NCI-H524 (cell line): ENCODE measurements around the gene SRD5A1.

Experiments used
- DNase-seq, 2 experiments: peaks; one replicate each; lab custom pipeline; 2025; lab: John Stamatoyannopoulos, UW

The SRD5A1 gene

DNA sequence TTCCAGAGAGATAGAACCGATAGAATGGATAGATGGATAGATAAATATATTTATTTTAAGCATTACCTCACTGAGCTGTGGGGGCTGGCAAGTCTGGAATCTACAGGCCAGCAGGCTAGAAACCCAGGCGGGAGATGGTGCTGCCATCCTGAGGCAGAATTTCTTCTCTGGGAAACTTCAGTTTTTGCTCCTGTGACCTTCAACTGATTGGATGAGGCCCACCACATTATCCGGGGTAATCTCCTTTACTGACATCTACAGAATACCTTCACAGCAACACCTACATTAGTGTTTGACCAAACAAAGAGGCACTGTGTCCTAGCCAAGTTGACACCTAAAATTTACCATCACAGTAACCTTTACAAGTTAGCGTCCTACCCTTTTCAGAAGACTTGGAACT is 50.8 kb downstream of the SRD5A1 start:
- DNase-seq: no peak

DNA sequence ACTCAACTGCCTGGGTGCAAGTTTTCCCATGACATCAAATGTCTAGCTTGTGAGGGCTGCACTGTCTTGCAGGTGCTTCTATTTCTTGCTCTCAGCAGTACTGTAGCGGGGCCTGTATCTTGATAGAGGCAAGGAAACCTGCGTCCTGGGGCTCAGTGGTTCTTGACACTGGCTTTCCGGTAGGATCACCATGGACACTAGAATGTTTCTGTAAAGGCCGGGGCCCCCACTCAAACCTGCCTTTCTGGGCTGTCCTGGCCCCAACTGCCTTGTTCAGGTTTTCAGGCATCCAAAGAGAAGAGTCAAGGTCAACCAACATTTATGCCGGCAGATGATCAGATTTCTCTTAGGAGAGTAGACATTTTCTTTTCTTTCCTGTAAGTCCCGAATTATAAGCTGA is 53.3 kb downstream of the SRD5A1 start:
- DNase-seq: no peak

DNA sequence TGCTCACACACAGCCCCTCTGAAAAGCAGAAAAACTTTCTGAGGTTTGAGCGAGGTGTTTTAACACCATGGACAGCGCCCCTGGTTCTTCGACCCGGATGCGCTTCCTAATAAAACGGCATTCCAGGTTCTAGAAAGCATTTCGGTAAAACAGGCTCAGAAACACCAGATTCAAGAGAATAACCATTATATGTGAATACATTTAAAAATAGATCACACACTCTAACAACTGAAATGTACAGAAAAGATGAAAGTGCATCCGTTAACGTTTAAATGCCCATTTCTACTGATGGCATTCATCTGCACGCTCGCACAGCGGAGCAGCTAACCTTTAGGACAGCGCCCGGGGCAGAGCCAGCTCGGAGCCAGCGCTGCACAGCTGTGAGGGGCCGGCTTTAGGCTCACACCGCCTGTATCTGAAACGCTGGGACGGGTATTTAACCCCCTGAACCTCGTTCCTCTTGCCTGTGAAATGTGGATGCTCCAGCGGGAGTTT is 53.7 kb downstream of the SRD5A1 start:
- no peak for DNase-seq

DNA sequence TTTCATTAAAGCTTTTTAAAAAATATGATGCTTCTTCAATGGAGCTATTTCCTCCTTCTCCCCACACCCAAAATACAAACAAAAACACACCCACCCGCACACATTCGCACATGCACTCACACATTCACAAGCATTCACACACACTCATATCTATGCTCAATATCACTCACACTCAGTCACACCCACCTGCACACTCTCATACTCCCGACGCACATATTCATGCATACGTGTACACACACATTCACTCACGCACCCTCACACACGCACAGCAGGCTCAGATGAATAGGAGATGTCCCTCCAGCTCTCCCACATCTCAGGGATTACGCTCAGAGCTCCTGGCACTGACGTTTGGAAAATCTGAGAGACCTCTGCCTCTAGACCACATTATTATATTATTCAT is 54.3 kb downstream of the SRD5A1 start:
- no peak for DNase-seq

DNA sequence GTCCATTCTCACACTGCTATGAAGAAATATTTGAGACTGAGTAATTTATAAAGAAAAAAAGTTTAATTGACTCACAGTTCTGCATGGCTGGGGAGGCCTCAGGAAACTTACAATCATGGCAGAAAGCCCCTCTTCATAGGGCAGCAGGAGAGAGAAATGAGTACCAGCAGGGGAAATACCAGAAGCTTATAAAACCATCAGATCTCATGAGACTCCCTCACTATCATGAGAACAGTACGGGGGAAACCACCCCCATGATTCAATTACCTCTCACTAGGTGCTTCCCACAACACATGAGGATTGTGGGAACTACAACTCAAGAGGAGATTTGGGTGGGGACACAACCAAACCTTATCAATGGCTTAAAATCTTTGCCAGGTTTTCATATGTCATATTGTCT is 59.7 kb downstream of the SRD5A1 start:
- no peak for DNase-seq

DNA sequence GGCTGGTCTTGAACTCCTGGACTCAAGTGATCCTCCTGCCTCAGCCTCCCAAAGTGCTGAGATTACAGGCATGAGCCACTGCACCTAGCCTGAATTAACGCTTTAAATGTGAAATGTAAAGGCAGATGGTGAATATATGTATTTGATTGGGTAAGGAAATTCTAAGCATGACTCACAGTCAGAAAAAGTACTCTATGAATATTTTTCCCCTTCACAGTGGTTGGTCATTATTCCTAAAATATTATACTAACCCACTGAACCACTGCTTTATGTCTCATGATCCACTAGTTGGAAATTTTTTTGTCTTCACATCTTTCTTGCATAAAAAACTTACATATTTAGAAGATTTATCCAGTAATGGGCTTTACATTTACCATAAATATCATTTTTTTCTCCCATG is 65.5 kb downstream of the SRD5A1 start:
- DNase-seq: no peak

DNA sequence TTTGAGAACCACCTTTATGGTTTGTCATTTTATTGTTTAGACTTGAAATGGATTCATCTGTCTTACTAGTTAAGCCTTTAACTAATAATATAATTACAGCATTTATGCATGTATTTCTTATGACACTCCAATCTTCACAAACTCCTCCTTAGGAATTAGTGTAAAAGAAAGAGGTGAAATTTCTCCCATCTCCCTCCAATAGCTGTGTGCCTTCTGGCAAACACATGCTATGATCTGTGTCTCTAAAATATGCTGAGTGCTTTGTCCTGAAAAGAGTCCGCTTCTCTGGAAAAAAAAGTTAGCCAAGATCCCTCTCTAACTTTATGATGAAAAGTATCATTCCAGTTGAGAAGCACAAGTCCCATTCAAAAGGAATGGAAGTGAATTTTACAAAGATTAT is 66.1 kb downstream of the SRD5A1 start:
- DNase-seq: no peak

DNA sequence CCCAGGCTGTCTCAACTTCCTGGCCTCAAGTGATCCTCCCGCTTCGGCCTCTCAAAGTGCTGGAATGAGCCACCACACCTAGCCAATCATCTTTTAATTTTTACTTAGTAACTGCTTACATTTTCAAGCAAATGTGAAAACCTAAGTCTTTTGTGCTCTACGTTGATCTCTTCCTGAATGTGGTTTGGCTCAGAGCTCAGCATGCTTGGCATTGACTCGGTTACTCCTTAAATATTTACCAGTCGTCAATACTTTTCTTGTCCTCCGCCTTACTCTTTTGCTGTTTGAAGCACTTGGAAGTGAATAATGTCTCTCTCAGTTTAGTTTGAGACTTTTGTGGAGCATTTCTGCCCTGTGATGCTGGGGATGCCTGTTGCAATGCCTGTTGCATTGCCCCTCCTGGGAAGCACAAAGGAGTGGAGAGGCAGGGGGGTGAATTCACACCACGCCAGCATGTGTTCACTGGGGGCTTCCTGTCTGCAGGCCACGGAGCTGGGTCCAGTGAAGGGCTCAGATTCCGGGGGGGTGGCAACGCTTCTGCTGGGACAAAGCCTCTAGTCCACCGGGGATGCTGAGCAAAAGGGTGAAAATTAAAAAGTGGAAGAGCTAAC is 66.9 kb downstream of the SRD5A1 start:
- DNase-seq: no peak

DNA sequence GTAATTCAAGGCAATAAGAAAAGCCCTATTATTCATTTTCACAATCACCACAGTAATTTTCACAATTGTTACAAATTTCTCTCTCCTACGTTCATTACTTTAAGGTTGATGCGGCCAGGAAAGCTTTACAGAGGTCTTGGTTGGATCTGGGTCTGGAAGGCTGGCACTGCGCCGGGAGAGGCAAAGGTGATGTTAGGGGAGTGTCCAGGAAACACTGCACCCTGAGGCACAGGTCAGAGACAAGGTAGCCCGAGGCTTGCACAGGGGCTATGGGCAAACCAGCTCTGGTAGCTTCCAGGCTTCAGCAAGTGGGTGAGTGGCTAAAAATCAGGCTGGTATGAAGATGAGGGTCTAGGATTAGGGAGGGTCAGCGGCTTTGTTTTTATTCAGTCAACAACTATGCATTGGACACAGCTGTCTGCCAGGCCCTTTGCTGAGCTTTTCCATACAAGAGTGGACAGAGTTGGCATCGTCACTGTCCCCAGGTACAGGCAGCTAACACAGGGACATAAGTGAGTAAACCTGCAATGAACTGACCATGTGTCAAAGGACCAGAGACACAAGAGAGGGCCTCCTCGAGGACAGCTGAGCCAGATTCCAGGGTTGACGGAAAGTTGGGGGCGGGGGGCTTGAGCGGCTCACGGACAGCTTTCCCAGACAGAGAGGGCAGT is 67.6 kb downstream of the SRD5A1 start:
- DNase-seq: no peak

DNA sequence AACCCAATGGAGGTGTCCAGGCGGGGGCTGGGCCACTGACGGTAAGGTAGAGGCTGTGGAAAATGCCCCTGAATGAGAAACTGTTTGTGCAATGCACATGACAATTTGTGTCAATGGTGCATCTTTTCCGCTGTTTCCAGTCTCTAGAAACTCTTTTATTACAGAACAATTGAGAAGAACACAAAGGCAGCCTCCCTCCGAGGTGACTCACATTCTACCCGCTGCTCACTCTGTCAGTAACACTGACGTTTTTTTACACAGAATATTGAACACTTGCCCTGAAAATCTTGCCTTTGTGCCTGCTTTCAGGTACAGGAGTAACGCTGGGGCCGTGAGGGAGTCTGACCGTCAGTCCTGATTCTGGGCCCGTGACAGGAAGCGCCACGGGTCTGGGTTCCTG is 68.3 kb downstream of the SRD5A1 start:
- no peak for DNase-seq

DNA sequence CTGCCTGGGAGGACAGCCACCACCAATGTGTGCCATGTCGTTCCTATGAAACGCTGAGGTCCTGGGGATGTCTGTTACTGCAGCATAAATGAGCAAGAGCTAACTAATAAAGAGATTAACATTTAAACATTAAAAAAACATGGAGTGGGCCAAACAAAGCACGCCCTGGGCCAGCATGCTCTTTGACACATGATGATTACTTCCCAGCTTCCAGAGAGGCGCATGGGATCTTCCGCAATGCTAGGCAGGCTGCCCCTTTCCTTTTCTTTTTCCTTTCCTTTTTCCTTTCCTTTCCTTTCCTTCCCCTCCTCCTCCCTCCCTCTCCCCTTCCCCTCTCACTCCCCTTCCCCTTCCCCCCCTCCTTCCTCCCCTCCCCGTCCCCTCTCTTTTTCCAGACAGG is 69.4 kb downstream of the SRD5A1 start:
- DNase-seq: no peak

DNA sequence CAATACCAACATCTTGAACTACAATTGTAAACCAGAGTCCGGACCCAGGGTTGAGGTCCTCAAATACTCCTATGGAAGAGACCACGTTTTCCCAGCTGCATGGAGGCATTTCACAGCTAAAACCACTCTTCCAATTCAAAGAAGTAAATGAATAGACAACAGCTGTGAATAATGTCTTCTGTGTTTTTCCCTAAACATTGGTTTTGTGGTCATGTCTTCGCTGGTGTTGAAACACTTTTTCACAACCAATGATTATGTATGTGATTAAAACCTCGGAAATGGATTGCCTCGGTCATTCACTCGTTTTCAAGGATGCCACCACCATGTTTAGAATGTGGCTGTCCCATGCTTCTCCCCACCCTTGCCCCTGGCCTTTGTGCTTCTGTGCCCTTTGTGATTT is 70.6 kb downstream of the SRD5A1 start:
- DNase-seq: no peak

DNA sequence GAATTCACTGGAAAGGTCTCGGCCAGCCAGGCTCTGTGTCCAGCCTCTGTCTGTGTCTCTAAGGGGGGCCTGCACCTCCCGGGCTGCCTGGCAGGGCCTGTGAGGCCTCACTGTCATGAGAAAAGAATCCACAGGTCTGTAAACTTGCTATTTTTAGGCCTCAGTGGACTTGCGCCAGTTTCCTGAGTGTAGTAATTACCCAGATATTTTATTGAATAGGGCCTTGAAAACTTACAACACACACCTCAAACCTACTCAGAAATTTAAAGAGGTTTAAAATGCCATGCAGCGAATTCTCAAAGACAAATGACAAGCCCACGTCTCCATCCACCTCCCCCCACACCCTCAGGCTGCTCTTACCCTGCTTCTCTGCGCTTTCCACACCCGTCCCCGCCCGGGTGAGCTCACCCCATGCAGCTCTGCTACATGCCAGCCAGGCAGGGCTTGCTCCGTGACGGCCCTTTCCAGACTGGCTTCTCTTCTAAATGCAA is 71.2 kb downstream of the SRD5A1 start:
- no peak for DNase-seq

DNA sequence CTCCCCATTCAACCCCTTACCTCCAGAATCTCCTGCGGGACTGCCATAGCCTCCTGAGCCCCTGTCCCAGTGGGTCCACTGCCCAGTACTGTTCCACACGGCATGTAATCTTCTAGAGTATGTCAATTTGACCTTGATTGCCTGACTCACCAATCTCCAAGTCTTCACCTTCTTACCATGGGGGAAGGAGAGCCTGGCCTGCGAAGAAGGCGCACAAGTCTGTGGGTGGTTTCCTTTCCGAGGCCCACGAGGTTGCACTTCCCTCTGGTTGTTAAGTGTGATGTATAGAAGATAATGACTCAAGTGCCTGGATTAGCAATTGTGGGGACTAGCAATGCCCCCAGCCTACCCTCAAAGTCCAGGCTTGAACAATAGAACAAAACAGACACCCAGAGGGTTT is 71.8 kb downstream of the SRD5A1 start:
- no peak for DNase-seq

DNA sequence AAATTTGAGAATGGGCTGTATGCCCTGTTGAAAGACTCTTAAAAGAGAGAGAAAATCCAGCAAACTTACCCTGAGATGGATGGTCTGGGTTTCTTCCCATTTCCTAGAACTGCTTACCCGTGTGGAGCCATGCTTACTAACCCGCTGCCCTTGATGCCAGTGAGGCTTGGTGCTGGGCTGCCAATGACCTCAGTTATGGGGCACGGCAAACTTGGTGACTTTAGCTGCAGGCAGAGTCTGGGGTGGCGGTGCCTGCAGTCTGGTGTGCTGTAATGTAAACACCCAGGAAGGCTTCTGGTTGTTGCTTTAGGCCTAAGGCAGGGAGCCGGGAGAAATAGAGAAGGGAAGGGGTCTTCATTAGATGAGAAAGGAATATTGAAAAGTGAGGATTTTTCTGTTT is 72.7 kb downstream of the SRD5A1 start:
- DNase-seq: no peak

DNA sequence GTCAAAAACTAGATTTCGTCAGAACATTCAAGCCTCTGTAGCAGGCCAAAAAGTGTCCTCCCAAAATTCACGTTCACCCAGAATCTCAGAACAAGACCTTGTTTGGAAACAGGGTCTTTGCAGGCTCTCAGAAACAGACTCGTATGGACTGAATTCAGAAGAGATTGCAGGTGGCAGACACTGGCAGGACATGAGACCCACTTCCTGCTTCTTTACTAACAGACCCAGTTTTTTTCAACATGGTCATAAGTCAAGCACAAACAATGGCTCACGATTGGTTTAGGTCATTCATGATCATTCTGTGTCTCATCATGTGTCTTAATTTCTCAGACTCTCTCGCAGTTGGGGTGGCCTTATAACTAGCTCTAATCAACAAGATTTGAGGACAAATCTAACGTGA is 74.6 kb downstream of the SRD5A1 start:
- DNase-seq: no peak

DNA sequence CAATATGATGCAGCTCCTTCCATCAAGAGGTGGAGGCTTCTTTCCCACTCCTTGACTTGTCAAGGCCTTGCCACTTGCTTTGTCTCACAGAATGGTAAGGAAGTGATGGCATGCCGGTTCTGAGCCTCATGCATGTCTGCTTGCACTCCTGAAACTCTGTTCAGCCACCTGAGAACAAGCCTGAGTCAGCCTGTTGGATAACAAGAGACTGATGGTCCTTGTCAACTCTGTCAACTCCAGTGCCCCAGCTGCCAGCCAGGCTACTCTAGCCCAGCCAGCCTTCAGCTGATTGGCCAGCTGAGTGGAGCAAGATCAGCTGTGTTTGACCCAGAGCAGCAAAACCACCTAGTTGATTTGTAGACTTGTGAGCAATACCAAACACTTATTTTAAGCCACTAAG is 75.6 kb downstream of the SRD5A1 start:
- peak in 1 of 2 experiments; percentile 32 for DNase-seq

DNA sequence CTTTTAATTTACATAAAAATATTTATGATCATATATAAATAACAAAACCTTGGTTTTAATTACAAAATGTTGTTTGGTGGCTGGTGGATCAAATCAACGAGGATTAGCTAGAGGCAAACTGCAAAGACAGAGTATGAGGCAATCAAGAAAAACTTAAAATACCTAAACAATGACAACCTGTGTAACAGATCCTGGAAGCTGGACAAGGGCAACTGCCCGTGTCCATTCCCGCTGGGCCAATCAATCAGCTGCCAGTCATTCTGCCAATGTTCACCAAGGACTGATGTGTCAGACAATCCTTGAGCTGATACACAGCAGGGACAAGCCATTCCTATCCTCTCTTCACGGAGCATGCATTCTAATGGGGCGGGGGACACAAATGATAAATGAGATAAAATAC is 76.8 kb downstream of the SRD5A1 start:
- no peak for DNase-seq

DNA sequence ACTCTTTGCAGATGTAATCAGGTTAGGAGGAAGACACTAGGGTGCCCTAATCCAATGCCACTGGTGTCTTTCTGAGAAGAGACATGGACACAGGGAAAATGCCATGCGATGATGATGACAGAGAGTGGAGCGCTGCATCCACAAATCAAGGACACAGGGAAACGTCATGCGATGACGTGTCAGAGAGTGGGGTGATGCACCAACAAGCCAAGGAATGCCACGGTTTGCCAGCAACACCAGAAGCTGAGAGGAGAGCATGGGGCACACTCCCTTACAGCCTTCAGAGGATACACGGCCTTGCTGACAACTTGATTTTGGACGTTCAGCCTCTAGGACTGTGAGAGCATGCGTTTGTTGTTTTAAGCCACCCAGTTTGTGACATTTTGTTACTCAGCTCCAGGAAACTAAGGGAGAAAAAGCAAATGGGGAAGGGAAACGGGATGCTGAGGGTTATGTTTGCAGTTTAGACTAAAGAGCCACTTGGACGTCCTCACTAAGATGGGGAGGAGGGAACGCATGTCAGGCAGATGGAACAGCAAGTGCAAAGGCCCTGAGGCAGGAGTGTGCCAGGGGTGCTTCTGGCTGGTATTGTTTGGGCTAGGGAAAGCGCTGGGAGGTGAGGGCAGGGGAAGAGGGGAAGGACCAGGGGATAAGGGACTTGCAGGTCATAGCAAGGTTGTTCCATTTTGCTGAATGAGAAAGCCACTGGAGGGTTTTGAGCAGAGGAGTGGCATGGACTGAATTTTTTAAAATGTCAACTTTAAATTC is 77.5 kb downstream of the SRD5A1 start:
- DNase-seq: no peak

DNA sequence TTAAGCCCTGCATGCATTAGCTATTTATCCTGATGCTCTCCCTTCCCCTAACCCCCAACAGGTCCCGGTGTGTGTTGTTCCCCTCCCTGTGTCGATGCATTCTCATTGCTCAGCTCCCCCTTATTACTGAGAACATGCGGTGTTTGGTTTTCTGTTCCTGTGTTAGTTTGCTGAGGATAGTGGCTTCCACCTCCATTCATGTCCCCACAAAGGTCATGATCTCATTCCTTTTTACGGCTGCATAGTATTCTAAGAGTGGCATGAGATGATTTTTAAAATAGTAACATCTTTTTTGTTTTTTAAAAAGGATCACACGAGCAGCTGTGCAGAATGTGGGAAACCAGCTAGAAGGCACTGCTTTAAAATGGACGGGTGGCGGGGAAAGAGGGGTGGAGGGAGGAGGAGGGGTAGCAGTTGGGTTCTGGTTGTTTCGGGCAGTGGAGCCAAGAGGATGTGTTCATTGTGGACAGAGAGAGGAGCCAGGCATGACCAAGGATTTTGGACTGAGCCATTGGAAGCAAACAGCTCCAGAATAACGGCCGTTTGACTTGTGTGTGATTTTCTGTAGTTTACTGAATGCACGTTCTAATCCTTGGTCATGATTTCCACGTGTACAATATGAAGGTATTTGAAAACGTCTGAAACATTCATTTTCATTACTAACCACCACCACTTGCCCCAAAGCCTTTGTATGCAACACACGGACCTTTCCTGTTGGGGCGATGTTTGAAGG is 78.3 kb downstream of the SRD5A1 start:
- no peak for DNase-seq

DNA sequence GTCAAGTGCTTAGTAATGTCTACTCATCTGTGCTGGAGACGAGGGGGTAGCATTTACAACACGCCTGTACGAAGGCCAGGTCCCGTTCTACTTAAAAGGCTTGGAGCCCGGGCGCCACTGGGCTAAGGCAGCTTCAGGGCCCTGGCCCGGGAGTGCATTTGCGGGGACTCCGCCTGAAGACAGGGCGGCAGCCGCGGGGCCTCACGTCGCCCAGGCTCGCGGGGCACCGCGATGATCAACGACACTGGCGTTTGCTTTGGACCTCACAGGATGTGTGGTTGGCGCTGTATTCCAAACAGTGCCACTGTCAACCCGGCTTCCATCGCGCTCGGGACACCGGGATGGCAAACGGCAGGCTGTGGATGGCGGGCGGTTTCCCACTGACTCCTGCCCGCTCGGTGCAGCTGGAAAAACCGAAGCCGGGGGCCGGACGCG is 78.9 kb downstream of the SRD5A1 start:
- DNase-seq: peak; percentile 40 to 69

DNA sequence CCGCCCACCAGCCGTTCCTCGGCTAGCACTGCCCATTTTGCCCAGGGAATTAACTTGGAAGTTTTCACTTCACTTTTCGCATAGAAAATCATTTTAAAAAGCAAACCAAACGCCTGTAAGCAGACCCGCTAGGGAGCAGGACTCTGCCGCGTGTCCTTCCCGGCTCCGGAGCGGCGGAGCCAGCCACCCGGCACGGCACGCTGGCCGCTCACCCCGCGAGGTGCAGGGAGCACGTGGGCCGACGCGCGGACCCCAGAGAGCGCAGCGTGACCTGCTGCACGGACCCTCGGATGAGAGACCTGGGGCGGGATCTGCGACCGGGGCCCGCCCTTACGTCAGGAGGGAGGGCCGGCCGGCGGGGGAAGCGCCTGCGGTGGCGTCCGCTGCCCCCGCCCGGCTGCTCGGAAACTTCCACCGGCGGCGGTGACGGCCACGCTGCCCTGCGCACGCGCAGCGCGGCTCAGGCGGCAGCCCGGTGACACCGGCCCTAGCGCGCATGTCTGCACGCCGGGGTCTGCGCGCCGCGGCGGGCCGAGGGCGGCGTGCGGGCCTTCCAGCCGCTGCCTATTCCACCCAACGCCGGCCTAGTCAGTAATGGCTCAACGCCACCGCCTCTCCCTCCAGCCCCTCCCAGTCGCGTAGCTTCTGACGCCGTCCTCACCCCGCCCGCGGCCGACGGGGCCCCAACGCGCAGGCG is 79.5 kb downstream of the SRD5A1 start:
- peak; percentile 97 to 99 for DNase-seq
